Stimulated activated CD4-positive, alpha-beta T cell treated with anti-CD3 and anti-CD28 coated beads, Interleukin-15, amount 100 ng/mL, for 48 hours (primary cell): ENCODE data around the gene MVB12B.

Experiments
- DNase-seq, 2 donors: peaks; one replicate each; pipeline ENCODE4 v3.0.0-alpha.2; 2020; ENCODE audit warnings: low read depth in 2 of 2

MVB12B gene

GRCh38 chr9:126406075-126406667, 79.5 kb downstream of the MVB12B start:
- no peak for DNase-seq

DNA sequence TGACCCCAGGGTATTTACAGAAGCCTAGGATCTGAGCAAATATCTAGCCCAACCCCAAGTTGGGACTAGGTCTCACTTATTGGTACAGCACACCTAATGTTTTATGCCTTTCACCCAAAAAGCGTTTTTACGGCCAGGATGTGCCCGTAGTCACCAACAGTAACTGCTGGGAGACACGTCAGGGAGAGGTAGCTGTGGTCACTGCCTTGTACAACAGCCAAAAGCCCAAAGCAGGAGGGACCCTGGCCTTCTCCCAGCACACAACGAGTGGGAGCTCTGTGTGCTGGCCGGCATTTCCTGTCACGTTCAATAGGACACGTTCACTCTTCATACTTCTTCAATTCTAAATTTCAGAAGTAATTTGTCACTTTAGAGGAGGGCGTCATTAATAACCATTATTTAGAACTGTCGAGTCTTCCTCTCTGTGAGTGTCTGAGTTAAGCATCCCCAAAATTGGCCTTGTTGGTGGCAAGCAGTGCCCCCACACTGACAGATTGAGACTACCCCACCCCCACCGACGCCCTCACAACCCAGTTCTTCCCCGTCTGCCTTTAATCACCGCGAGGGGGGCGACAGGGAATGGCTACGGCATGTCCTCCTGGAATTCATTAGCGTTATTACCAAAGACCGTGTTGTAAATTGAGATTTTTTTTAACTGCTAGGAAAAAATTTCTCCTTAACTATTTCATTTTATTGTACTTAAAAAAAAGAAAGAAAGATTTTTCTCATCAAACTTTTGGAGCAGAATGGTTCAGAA, 80.7 kb downstream of the MVB12B start:
- no peak for DNase-seq

- no peak for DNase-seq
Measured at GRCh38 chr9:126408004-126408403, 81.4 kb downstream of the MVB12B start.

GRCh38 chr9:126410229-126410628, 83.6 kb downstream of the MVB12B start:
- no peak for DNase-seq

- DNase-seq, result peak in 1 of 2 donors; percentile 9
Measured at GRCh38 chr9:126411225-126411947, 84.8 kb downstream of the MVB12B start.

GRCh38 chr9:126411948-126412284, 85.3 kb downstream of the MVB12B start:
- no peak for DNase-seq

DNA sequence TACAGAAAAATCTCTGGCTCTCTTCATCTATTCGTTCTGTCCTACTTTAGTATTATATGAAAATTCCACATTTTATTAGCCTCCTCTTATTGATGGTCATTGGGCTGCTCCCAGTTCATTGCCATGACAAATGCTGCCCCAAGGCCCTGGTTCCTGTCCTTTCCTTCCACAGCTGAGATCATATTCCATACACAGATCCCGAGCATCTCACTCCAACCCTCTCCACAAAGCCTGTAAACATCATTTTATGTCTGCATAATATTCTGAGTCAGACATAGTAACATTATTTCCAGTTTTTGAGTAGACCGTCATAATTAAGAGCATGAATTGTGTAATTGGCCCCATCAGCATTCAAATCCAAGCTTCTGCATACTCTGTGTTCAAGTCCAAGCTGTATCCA, 86.3 kb downstream of the MVB12B start:
- no peak for DNase-seq

DNA sequence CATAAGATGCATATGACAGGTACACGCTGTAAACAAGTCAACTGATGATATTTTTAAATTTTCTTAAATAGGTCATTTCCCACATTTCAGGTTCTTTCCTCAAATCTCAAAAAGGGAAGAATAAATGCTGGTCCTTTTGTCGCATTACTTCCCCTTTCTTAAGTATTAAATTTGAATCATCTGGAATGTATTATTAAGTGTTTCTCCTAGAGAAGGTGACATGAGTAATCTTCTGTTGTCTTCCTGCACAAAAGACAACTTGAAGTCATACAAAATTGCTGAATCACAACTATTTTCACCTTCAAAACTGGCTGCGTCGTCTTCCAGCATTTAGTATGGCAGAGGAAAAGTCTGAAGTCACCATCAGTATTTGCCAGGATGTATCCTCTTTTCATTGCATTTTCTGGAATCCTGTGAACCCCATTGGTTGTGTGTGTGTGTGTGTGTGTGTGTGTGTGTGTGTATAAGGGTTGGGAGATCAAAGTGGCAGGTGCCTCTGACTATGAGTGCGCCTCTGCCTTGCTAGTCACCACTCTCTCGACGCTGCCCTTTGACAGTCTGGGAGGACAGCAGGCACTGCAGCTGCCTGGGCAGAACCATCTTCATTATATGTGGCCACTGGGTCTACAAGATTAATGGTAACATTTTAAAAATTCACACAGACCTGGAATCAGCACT, 86.9 kb downstream of the MVB12B start:
- DNase-seq, result no peak

GRCh38 chr9:126415741-126416370, 89.2 kb downstream of the MVB12B start:
- no peak for DNase-seq

- DNase-seq, result no peak
Measured at GRCh38 chr9:126417043-126417442, 90.4 kb downstream of the MVB12B start.

- no peak for DNase-seq
Measured at GRCh38 chr9:126417684-126418083, 91.1 kb downstream of the MVB12B start.

GRCh38 chr9:126418608-126419007, 92.0 kb downstream of the MVB12B start:
- no peak for DNase-seq

- DNase-seq, result no peak
Measured at GRCh38 chr9:126419475-126419874, 92.8 kb downstream of the MVB12B start.

DNA sequence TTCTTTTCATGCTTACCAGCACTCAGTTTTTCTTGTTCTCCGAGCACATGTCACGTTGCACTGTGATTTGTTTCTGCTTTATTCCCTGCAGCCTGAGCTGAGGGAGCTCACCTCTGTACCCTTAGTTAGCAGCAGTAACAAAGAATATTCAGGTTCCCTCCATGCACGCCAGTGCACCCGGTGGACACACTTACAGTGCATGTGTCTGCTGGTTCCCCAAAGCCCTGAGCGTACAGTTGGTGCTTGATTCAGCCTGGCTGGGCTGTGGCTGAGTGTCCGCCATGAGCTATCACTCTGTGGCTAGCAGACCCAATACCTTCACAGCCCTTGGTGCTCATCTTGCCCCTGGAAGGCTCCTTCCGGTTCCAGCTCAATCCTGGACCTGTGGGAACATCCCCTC, 93.5 kb downstream of the MVB12B start:
- no peak for DNase-seq

DNA sequence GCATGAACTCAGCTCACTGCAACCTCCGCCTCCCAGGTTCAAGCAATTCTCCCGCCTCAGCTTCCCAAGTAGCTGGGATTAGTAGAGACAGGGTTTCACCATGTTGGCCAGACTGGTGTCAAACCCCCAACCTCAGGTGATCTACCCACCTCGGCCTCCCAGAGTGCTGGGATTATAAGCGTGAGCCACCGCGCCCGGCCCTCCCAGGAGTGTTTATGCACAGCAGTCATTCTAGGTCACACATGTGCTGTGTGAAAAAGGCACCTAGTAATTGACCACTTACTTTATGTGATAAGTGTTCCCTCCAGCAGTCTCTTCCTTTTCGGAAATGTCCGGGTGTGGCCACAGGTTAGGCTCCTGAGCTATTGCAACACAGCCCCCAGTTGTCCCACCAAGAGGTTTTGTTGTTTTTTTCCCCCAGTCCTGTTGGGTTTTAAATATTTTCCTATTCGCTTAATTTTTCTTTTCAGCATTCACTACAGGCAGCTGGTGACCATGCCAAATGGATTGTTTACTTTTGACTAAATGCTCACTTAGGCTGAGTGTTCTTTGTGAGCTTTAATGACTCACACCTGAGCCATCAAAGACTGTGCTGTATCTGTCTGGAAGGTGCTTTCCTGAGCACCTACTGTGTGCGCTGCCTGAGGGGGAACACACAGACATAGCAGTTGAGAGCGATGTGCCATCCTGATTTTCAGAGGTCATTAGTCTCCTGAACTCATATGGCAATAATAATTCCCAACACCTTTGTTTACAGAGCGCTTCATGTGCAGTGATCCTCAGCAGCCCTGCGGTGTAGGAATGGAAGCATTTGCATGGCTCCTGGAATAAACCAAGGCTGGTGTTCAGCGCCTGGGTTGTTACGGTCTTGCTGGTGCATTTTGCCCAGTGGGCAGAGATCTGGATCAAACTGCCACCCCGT, 94.3 kb downstream of the MVB12B start:
- DNase-seq, result no peak

DNA sequence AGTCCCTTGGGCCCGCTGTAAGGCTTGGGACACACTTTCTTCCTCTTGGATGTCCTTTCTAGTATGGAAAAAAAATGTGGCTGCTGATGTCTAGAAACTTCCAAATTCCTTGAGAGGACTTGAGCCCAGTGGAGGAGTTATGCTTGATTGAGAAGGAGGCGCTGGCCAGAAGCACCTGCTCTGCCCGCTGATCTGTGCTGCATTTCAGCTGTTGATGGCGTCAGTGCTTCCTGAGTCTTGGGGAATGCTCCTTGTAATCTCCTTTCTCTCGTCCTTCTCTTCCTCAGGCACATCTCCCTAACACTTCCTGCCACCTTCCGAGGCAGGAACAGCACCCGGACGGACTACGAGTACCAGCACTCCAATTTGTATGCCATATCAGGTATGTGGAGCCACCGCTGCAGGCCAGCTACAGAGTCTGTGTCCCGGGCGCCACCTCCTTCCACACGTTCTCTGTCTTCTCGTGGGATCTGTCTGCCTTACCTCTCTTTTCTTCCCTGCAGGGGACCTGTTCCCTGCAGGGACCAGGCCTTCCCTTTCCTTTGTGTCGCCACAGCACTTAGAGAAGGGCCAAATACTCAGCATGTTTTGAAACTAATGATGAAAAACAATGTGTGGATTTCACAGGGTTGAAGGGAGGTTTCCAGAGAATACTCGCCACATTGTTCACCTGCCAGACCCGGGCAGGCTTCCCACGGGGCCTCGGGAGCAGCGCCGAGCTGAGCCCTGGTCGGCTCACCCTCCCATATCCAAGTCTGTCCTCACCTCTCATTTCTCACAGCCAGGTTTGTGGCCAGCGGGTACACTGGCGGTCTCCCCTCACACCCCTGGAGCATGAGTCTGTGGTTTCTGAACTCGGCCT, 95.2 kb downstream of the MVB12B start:
- no peak for DNase-seq

- DNase-seq, result no peak
Measured at GRCh38 chr9:126423142-126423915, 96.7 kb downstream of the MVB12B start.

DNA sequence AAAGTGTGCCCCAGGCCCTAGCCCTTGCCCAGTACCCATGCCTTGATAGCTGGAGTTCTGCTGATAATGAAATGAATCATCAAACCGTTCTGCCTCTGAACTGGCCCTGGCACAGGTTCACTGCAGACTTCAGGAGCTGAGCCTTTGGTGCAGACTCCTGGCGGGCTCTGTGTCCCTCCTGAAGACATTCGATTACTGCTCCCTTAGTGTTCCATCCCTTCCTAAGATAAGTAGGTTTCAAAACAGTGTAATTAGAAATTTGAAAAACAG, 97.2 kb downstream of the MVB12B start:
- no peak for DNase-seq

DNA sequence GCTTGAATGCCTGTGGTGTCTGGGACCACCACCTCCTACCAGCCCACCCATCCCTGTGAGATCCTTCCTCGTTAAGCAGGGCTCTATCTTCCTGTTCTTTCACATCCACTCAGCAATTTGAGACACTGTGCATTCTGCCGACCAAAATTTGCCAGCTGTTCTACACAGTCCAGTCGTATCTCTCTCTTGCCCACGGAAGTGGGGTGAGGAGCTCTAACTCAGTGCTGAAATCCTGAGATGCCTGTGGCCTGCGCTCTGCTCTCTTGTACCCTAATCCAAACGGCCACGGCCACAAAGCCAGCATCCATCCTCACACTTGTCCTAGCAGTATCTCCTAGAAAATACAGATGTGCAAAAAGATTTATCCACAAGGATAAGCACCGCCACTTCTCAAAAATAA, 97.9 kb downstream of the MVB12B start:
- no peak for DNase-seq
